Suppressor macrophage (primary cell): ENCODE measurements around the gene DAPK2.
"Not testable (repeated sequence)": the region's sequence is repeated elsewhere in the genome, so short reads cannot be mapped to it uniquely, and the experiment has no call there.

ENCODE experiments used
- DNase-seq, 4 experiments: peaks; one replicate each; pipeline ENCODE4 v3.0.0-alpha.2; 2020 to 2022

The DAPK2 gene

DNA sequence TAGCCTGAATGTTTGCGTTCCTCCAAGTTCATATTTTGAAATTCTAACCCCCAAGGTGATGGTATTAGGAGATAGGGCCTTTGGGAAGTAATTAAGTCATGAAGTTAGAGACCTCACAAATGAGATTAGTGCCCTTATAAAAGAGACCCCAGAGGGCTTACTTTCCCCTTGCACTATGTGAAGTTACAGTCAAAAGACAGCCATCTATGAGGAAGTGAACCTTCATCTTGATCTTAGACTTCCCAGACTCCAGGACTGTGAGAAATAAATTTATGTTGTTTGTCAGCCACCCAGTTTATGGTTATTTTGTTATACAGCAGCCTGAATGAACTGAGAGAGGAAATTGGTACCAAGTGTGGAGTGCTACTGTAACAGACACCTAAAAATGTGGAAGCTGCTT is 74.4 kb downstream of the DAPK2 start:
- DNase-seq = no peak

DNA sequence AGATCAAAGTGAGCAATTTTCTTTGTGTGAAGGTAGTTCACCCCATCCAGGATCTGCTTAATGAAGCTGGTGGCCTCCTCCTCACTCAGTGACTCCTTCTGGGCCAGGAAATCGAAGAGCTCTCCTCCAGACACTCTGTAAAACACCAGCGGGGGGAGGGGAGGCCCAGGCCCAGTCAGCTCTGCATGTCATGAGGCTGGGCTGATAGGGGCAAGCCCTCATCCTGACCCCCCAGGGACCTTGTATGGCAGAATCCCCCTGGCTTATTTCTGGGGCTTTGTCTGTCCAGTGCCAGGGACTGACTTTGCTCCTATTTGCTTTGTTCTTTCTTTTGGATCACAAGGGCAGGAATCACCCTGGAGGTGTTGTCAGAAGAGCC is 74.9 kb downstream of the DAPK2 start:
- no peak for DNase-seq

DNA sequence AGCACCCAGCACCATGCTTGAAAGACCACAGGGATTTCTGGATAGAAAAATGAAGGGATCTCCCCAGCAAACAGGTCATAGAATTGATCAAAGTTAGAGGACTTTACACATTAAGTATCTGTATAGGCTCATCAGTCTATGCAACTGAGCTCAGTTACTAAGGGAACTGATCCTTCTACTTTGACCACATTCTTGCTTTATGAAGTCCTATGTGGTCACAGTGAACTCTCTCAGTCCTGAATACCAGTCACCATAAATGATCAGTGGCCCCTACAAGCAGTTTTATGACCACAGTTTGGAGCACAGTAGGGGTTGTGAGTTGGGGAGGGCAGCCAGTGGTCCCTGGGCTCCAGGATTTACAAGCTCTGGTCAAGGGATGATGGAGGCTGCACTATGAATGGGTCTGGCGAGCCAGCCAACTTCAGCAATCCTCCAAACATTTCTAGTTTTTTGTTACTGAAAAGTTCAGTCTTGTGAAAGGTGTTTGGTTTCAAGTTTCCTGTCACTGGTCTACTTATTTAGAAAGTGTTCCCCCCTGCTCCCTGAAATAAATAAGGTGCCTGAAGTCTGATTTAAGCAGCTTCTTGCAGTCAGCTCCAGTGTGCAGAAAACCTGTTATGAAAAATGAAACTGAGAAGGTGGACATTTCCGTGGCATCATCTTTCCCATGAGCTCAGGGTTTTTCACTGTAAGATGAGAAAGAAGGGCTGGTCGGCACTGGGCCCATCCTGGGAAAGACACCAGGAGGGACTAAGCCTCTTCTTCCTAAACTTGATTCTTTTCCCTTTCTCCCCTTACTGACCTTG is 75.5 kb downstream of the DAPK2 start:
- no peak for DNase-seq

DNA sequence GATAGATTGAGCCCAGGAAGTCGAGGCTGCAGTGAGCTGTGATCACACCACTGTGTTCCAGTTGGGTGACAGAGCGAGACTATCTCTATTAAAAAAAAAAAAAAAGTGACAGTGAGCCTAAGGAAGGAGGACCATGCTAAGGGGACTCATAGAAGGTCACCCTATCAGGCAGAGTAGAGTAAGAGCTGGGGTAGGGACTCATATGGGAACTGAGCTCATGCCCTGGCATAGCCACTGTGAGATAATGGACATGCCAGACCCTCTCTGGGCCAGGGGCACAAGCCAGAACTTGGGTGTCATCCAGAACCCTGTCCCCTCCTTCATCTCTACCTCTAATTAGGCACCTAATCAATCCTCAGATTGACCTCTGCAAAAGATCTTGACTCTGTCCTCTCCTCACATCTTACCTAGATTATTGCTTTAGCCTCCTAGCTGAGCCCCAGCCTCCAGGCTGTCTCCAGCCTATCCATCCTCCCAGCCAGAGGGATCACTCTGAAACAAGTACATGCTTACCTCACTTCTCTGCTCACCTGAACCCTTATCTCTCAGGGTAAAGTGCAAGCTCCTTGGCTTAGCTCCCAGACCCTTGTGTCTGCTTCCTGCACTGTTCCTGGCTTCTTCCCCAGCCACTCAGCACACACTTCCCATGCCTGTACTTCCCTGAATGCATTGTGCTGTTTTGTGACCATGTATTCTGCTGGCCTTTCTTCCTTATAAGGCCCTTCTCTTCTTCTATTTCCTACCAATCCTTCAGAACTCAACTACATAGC is 76.4 kb downstream of the DAPK2 start:
- peak in 3 of 4 experiments; percentile 42 to 51 (median 46) for DNase-seq

DNA sequence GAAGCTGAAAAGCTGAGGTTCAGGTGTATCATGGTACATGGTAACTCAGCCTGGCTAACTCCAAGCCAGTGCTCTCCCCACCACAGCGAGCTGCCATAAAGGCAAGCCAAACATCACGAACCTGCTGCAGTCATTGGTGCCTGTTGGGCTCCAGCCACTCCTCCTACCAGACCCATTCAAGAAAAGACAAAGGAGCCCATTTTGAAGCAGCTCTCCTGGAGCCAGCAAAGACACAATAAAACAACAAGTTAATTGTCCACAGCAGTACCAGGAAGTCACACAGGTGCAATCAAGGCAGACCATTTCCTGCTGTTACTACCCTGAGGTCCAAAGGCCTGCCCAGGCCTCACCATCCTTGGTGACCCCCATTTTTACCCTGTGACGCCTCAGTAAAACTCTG is 77.6 kb downstream of the DAPK2 start:
- no peak for DNase-seq

DNA sequence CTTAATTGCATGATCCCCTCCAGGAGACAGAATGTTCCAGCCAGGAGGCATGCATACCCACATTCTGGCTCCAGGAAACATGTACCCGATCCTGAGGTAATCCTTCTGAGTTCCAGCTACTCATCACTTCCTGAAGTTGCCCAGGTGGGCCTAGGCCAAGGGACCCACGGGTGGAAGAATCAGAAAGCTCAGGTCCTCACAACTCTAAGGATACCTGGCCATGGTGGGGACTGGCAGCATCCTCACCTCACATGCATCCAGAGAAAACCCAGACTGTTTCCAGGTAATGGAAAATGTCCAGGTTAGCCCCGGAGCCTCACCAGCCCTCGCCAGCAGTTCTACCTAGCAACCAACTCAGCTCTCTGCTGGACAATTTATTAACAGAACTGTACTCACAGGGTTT is 78.2 kb downstream of the DAPK2 start:
- DNase-seq = no peak

DNA sequence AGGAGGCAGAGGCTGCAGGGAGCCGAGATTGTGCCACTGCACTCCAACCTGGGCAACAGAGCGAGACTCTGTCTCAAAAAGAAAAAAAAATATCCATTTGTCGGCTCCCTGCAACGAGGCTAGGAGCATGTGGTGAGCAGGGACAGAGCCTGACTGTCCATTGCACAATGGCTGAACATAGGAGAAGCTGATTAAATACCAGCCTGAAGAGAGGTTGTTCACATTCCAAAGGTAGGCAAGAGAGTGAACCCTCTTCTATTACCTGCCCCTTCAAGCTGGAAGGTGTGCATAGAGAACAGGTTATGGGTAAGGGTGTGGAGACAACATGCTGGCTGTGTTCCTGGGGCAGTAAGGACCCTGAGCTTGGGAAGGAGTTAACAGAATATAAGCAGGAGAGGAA is 78.7 kb downstream of the DAPK2 start:
- no peak for DNase-seq

DNA sequence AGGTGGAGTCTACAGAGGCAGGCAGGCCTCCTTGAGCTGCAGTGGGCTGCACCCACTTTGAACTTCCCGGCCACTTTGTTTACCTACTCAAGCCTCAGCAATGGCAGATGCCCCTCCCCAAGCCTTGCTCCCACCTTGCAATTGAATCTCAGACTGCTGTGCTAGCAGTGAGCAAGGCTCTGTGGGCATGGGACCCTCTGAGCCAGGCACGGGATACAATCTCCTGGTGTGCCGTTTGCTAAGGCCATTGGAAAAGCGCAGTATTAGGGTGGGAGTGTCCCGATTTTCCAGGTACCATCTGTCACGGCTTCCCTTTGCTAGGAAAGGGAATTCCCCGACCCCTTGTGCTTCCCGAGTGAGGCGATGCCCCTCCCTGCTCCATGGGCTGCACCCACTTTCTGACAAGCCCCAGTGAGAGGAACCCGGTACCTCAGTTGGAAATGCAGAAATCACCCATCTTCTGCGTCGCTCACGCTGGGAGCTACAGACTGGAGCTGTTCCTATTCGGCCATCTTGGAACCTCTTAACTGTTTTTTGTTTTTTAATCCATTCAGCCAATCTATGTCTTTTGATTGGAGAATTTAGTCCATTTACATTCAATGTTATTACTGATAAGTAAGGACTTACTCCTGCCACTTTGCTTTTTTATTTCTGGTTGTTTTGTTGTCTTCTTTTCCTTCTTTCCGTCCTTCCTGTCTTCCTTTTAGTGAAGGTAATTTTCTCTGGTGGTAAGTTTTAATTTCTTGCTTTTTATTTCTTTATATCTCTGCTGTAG is 83.2 kb downstream of the DAPK2 start:
- DNase-seq = not testable (repeated sequence)

DNA sequence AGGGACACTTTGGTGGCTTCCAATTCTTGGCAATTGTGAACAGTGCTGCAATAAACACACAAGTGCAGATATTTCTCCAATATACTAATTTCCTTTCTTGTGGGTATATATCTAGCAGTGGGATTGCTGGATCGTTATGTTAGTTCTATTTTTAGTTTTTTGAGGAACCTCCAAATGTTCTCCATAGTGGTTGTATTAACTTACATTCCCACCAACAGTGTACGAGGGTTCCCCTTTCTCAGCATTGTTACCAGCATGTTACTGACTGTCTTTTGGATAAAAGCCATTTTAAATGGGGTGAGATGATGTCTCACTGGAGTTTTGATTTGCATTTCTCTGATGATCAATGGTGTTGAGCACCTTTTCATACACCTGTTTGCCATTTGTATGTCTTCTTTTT is 92.8 kb downstream of the DAPK2 start:
- peak; percentile 47 to 79 (median 69) for DNase-seq

DNA sequence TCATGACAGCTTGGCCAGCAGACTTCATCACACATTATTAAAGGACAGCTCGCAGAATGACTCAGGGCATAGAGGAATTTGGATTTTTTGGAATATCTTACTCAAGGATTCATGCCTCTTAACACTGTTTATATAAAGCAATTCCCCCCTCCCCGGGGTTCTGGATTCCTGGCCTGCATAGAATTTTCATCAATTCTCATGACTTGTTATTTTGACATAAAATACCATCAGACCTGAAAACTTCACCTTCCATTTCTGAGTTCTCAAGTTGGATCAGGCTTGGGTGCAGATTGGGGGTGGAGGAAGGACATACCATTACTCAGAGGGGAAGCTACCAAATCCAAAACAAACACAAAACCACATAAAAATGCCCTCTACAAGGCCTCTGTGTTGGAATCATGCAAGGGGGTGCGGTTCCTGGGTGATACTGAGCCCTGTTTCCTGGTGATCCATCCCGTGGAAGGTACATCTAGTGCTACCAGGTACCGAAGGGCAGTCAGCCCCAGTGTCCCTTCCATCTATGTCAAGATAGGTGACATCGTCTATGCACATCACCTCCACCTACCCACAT is 95.3 kb downstream of the DAPK2 start:
- no peak for DNase-seq

DNA sequence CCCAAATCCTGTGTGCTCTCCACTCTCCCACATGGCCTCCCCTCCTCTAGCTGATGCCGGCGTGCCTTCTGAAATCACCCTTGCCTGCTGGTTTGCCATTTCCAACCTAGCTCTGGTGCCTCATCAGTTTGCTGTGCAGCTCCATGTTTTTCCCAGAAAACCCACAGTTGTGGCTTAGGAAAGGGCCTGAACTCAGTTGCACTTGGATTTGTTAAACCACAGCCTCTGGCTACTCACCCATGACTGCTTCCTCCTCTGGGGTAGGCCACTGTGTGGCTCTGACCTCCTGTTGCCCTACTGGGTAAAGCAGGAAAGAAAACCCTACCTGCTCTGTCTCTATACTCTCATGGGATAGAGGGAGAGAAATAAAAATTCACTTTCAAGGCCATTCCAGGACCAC is 97.3 kb downstream of the DAPK2 start:
- no peak for DNase-seq

DNA sequence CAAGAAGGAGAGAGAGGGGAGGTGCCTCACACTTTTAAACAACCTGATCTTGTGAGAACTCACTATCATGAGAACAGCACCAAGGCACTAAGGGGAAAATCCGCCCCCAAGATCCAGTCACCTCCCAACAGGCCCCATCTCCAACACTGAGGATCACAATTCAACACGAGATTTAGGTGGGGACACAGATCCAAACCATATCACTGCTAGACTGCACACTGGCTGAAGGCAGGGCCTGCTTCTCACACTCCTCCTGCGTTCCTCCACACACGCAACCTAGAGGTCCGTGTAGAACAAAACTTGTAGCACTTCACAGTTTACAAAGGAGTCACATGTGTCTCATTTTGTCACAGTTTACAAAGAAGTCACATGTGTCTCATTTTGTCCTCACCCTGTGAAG is 97.8 kb downstream of the DAPK2 start:
- no peak for DNase-seq

DNA sequence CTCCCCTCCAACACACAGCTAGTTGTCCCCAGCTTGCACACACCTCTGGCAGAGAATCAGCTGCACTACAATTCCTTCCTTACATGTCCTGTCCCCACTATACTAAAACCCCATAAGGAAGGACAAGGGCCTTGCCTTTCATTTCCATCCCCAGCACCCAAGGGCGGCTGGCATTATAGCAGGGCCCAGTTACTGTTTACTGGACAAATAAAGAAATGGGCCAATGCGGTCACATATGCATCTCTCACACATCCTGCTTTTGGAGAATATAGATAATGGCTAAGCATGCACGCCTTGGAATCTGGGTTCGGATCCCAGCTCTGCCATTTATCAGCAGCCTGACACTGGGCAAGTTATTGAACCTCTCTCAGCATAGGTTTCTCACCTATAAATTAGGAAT is 99.1 kb downstream of the DAPK2 start:
- DNase-seq = no peak

DNA sequence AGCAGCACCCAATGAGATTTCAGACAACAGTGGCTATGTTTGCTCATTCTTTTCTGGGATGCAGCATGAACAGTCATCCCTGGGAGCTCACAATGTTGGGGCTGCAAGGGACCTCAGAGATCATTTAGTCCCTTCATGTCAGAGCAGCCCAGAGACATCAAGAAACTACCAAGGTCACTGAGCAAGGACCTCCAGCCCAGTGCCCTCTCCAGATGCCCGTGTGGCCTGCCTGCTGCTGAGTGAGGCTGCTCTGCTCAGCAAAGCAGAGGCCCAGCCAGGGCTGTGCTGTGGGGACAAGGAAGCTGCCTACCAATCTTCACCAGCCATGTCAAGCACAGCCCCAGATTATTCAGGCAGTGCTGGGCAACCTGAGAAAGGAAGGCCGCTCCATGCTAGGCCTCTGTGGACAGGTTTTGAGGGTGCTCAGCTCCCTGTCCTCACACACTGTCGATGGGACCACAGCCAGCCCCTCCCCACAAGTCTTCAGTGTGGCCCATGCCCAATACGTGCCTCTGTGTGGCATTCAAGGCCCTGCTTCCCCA is 99.7 kb downstream of the DAPK2 start:
- DNase-seq = no peak

DNA sequence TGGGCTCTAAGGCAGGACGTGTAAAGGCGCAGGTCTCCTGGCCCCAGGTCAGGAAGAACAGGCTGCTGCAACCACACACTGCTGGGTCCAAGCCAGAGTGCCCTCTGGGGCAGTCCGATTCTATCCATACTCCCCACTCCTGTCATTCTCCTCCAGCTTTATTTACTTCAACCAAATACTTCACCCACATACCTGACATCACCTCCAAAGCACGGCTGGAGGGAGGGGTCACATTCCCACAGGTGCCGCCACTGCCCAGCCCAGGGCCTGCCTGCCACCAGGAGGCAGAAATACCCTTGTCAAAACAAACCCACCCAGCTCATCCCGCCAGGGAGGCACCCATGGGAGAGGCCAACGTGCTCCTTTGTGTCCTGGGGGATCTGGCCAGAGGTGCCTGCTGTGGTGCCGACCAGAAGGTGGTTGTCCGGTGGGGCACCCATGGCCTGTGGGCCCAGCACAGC is 100.4 kb downstream of the DAPK2 start:
- no peak for DNase-seq

DNA sequence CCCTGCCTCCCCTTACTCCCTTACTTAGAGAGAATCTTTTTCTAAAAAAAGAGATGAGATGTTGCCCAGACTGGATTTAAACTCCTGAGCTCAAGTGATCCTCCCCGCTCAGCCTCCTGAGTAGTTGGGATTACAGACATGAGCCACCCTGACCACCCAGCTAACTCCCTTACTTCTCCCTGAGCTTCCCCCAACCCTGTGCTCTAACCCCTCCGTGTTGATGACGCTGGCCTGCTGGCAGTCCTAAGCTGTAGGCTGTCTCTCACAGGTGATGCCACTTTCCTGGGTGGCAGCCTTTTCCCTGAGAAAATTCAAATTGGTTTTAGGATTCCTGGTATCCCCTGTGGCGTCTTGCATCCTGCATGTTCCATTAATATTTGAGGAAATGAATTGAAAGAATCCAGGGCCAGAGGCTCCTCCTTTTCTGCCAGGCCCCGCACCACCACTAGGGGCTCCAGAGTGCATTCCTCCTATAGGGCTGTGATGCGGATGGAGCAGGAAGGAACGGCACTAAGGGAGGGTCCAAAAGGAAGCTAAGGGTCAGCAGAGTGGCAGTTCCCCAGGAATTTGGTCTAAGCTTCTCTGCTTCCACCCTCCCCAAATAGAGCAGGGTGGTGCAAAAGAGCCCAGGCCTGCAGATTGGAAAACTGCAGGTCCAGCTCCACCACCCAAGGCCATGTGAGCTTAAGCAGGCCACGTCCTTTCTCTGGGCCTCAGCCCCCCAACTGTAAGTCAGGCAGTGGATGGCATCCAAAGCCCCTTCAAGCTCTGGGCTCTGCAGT is 101.1 kb downstream of the DAPK2 start:
- DNase-seq = peak; percentile 75 to 87 (median 82)

DNA sequence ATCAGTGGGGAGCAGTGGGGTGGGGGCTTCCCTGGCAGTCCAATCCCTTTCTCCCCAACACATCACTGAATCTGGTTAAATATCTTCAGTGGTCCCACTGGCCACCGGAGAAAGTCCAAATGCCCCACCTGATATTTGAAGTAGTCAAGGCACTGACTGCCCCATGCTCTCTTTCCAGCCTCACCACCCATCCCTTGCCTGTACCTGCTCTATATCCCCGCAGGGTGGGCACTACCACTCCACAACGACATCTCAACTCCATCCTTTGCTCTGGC is 101.7 kb downstream of the DAPK2 start:
- no peak for DNase-seq

DNA sequence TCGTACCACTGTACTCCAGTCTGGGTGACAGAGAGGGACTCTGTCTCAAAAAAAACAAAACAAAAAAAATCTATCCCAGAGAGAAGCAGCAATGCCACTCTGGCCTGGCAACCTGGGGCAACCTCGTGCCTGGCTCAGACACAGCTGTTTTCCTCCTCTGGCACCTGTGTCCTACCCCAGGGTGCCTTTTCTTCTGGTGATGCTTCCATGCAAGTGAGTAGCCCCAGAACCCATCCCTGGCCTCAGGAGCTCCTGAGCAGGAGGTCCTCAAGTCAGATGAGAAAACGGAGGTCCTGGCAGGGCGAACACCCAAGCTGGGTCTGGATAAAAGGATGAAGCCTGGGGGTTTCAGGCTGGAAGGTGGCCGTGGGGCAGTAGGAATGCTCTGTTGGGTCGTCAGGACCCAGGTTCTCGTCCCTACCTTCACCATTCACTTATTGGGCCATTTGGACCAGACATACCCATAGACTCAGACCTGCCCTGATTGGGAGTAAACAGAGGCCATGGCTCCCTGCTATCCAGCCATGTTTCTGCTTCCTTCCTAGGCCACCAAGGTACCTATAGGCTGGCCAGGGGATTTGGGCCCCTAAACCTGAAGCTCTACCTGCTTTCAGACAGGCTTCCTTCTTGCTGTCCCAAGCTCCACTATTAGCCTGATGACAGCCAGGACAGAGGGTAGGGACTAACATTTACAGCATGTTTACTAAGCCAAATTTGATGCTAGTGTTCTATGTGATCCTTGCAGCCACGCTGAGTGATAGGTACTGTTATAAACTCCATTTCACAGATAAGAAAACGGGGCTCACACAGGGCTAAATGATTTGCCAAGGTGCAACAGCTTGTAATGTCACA is 102.2 kb downstream of the DAPK2 start:
- DNase-seq = no peak

DNA sequence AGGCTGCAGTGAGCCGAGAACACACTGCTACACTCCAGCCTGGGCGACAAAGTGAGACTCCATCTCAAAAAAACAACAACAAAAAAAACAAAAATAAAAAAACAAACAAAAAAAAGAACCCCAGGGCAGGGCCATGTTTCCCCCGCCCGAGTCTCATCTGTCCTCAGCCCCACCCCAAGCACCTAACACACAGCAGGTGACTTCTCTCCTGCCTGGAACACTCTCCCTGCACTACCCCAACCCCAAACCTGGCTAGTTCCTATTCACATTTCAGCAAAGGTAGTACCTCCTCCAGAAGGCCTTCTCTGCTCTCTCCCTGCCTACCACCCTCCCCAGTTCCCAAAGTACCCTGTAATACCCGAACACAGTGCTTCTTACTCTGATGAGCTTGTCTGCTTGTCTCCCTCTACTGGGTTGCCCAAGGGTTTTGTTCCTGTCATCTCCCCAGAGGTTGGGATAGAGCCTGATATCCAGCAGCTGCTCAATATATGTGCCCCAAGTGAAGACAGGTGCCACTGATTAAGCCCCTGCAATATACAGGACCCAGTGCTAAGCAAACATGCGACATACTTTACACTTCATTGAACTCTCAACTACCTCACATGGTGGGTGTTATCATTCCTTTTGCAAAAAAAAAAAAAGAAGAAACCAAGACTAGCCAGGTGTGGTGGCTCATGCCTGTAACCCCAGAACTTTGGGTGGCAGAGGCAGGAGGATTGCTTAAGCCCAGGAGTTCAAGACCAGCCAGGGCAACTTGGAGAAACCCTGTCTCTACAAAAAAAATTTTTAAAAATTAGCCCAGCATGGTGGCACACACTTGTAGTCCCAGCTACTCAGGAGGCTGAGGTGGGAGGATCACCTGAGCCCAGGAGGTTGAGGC is 103.6 kb downstream of the DAPK2 start:
- no peak for DNase-seq
